ENCODE data around the gene OR9Q1.

DNA sequence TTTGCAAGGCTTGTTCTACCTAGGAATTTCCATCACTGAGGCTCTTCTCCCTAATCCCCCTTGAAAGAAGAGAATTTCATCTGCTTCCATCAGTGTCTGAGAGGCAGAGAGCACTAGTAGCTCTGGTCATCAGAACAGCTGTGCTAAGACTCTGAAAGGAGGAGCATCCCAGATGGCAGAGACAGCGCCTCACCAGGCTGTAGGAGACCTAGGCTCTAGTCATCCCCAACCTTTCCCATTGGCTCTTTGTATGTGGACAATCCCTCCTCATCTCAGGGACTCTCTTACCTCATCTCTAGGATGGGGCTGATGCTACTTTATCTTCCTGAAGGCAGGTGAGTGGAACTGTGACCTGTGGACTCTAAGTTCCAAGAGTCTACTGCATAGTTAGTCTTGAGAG is 110.5 kb downstream of the OR9Q1 start:
- TF ChIP-seq, protein P1, sequence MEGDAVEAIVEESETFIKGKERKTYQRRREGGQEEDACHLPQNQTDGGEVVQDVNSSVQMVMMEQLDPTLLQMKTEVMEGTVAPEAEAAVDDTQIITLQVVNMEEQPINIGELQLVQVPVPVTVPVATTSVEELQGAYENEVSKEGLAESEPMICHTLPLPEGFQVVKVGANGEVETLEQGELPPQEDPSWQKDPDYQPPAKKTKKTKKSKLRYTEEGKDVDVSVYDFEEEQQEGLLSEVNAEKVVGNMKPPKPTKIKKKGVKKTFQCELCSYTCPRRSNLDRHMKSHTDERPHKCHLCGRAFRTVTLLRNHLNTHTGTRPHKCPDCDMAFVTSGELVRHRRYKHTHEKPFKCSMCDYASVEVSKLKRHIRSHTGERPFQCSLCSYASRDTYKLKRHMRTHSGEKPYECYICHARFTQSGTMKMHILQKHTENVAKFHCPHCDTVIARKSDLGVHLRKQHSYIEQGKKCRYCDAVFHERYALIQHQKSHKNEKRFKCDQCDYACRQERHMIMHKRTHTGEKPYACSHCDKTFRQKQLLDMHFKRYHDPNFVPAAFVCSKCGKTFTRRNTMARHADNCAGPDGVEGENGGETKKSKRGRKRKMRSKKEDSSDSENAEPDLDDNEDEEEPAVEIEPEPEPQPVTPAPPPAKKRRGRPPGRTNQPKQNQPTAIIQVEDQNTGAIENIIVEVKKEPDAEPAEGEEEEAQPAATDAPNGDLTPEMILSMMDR (optimal IDR thresholded peaks at IDR 0.05 in 1 of 3, IDR thresholded peaks at IDR 0.05 in 1 of 3, conservative IDR thresholded peaks at IDR 0.05 in 1 of 3; ENCODE audit: extremely low read depth in 1 of 3, insufficient read depth in 2 of 3, low read length in 3 of 3), result no peak
- TF ChIP-seq EZH2 (IDR thresholded peaks at IDR 0.05; ENCODE audit: low read length), result no peak

Measured in keratinocyte (primary cell).